Measurements from ENCODE around the gene ASIC2.

Gene ASIC2

DNA sequence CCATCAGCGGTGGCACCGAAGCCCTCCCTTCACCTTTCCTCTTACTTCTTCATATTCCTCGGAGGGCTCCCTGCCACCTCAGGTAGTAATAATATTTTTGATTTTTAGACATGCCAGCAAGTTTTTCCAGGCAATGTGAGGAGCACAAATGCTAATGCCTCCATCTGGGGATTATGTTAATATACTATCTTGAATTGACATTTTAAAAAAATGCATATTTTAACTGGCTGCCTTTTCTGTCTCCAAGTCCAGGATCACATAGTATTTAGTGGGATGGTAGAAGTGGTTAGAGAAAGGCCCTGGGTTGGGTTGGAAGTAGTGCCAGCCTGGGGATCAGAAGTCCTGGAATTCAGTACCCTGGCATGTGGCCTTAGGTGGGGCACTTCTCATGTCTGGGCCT, 154.5 kb downstream of the ASIC2 start:
- H3K4me1 Mint-ChIP-seq (ENCODE audit: low read depth in 2 of 2), result no peaks in the 10 kb centered on the region
- no peak overlapping the region for H3K4me3 Mint-ChIP-seq
- H3K27me3 Mint-ChIP-seq, result peaks cover 31 to 65% of the 10 kb centered on the region in 2 donors
- H3K36me3 Mint-ChIP-seq (ENCODE audit: insufficient read depth), result no peaks in the 10 kb centered on the region
- no peaks in the 10 kb centered on the region for H3K9me3 Mint-ChIP-seq
- ATAC-seq (replicated peaks) (no peak), DNase-seq (no peak)
- H3K27ac Mint-ChIP-seq, result no peak overlapping the region

DNA sequence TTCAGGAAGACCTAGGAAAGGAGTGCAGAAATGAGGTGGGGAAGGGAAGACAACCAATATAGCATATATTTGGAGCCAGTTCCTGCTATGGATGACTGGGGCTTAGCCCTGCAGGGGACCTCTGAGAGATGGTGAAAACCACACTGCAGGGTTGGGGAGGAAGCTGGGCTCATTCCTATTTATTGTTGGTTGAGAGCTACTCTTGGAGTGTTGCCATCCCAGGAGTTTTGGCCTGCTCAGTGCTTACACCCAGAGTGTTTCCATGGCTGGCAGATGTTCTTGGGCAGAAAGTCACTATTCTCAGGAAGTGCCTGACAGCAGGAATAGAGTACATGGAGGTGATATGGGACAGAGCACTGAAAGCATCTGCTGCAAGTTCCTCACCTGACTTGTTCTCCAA, 155.7 kb downstream of the ASIC2 start:
- H3K4me1 Mint-ChIP-seq (ENCODE audit: low read depth in 2 of 2), result no peaks in the 10 kb centered on the region
- H3K4me3 Mint-ChIP-seq, result no peak overlapping the region
- no peaks in the 10 kb centered on the region for H3K9me3 Mint-ChIP-seq
- no peaks in the 10 kb centered on the region for H3K36me3 Mint-ChIP-seq (ENCODE audit: insufficient read depth)
- H3K27ac Mint-ChIP-seq, result no peak overlapping the region
- ATAC-seq (replicated peaks) (no peak), DNase-seq (no peak)
- peaks cover 42 to 76% of the 10 kb centered on the region in 2 donors for H3K27me3 Mint-ChIP-seq

DNA sequence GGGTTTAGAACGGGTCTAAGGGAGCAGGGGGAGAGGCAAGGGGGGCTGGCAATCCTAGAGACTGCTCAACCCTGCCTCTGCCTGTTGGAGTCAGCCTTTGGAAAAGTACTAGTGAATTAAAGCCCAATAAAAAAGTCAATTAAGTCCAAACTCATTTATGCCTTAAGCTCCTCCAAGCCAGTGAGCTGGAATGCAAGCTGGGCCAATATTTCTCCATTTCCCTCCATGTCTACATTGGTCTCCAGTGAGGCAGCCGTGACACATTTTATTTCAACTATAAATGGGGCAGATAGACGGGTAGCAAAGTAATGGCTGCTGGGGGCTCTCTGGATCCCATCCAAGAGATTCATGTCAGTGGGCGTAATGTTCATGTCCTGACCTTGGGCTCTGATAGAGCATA, 157.4 kb downstream of the ASIC2 start:
- Mint-ChIP-seq H3K27ac (no peak overlapping the region), H3K36me3 (ENCODE audit: insufficient read depth) (no peaks in the 10 kb centered on the region), H3K4me1 (ENCODE audit: low read depth in 2 of 2) (no peaks in the 10 kb centered on the region), H3K27me3 (peaks cover 47 to 86% of the 10 kb centered on the region in 2 donors), H3K4me3 (no peak overlapping the region), H3K9me3 (no peaks in the 10 kb centered on the region)
- DNase-seq (no peak), ATAC-seq (replicated peaks) (no peak)

DNA sequence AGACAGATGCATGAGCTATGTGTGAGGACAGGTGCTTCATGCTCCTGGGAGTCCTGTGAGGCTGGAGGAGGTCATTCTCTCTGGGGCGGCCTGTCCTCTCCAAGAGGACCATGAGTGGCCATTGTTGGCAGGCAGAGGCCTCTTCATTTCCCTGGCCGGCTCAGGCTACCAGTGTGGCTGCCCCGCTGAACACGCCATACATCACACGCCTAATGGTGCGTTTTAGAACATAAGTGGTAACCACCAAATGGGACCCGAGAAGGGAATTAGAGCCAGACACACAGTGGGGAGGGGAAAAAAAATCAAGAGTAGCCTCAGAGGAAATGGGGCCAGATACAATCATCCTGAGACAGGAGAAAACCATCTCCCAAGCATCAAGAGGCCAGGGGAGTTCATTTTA, 161.5 kb downstream of the ASIC2 start:
- no peak for ATAC-seq (replicated peaks)
- H3K27me3 Mint-ChIP-seq, result peaks cover 41 to 80% of the 10 kb centered on the region in 2 donors
- no peaks in the 10 kb centered on the region for H3K4me1 Mint-ChIP-seq (ENCODE audit: low read depth in 2 of 2)
- H3K27ac Mint-ChIP-seq, result no peak overlapping the region
- no peak for DNase-seq
- no peaks in the 10 kb centered on the region for H3K9me3 Mint-ChIP-seq
- no peaks in the 10 kb centered on the region for H3K36me3 Mint-ChIP-seq (ENCODE audit: insufficient read depth)
- no peak overlapping the region for H3K4me3 Mint-ChIP-seq

DNA sequence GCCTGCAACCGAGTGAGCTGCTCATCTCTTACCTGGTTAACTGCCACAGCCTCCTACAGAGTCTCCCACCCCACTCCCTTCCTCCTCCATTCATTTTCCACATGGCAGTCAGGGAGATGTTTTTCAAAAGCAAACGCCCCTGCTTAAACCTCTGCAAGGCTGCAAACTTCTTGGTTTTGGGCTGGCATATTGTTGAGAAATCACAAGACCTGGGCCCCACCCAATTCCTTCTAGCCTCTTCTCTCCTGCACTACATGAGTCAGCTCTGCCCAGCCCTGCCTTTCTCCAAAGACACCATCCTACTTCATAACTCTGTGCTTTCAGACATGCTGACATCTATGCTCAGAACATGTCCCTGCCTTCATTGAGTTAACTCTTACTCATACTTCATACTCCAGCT, 165.4 kb downstream of the ASIC2 start:
- H3K27me3 Mint-ChIP-seq, result peaks cover 32 to 85% of the 10 kb centered on the region in 2 donors
- ATAC-seq (replicated peaks), result no peak
- H3K9me3 Mint-ChIP-seq, result no peaks in the 10 kb centered on the region
- no peaks in the 10 kb centered on the region for H3K4me1 Mint-ChIP-seq (ENCODE audit: low read depth in 2 of 2)
- DNase-seq, result no peak
- no peak overlapping the region for H3K4me3 Mint-ChIP-seq
- no peaks in the 10 kb centered on the region for H3K36me3 Mint-ChIP-seq (ENCODE audit: insufficient read depth)
- H3K27ac Mint-ChIP-seq, result no peak overlapping the region

DNA sequence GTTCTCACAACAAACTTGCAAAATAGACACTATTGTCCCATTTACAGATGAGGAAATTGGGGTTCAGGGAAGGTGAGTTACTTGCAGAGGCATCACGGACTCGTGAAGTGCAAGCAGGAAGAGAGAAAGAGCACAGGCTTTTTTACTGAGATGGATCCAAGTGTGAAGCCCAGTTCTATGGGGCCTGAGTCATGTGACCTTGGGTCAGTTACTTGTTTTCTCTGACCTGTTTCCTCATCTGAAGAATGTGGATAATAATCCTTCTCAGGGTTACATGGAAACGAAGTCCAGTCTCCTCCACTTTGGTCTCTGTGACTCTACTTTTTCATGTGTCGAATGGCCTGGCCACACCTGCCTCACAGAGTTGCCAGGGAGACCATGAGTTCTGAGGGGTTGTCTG, 167.0 kb downstream of the ASIC2 start:
- no peaks in the 10 kb centered on the region for H3K36me3 Mint-ChIP-seq (ENCODE audit: insufficient read depth)
- no peaks in the 10 kb centered on the region for H3K4me1 Mint-ChIP-seq (ENCODE audit: low read depth in 2 of 2)
- no peak overlapping the region for H3K27ac Mint-ChIP-seq
- no peak for DNase-seq
- peaks cover 42 to 91% of the 10 kb centered on the region in 2 donors for H3K27me3 Mint-ChIP-seq
- ATAC-seq (replicated peaks), result no peak
- H3K4me3 Mint-ChIP-seq, result no peak overlapping the region
- H3K9me3 Mint-ChIP-seq, result no peaks in the 10 kb centered on the region

DNA sequence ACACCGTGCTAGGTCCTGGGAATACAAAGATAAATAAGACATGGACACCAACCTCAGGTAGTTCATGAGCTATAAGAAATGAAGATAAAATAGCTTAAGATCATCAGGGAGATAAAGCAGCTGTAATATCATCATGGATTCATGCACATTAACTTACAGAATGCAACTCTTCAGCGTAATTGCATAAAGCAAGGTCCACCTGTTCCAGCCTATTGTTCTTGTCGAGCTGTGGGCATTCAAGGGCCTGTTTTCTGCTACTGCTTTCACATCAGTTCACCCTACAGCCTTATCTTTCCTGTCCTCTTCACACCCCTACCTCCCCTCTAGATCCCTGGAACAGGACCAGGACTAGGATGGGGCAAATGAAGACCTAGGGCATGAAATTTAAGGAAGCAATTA, 167.5 kb downstream of the ASIC2 start:
- Mint-ChIP-seq H3K27ac (no peak overlapping the region), H3K36me3 (ENCODE audit: insufficient read depth) (no peaks in the 10 kb centered on the region), H3K9me3 (no peaks in the 10 kb centered on the region), H3K4me1 (ENCODE audit: low read depth in 2 of 2) (no peaks in the 10 kb centered on the region), H3K4me3 (no peak overlapping the region), H3K27me3 (peaks cover 42 to 91% of the 10 kb centered on the region in 2 donors)
- ATAC-seq (replicated peaks) (no peak), DNase-seq (no peak)

DNA sequence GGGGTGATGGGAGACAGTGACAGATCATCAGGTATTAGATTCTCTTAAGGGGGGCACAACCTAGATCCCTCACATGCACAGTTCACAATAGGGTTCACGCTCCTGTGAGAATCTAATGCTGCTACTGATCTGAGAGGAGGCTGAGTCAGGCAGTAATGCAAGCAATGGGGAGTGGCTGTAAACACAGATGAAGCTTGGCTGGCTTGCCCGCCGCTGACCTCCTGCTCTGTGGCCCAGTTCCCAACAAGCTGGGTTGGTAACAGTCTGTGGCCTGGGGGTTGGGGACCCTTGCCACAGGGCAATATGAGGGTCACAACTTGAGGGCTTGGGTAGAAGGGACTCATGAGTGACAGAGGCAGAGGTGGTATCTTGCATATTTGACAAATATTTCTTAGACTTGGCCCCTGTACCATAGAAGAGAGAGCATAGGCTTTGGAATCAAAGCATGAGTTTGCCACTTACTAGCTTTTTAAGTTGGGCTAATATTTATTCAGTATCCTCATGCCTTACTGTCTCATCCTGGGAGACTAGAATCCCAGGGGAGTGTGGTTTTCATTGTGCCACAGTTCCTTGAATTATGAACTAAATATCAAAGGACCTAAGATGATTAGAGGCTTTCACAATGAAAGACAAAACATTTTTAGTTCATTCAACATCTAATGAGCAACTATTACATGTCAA, 168.1 kb downstream of the ASIC2 start:
- Mint-ChIP-seq H3K27me3 (peaks cover 42 to 91% of the 10 kb centered on the region in 2 donors), H3K4me1 (ENCODE audit: low read depth in 2 of 2) (no peaks in the 10 kb centered on the region), H3K27ac (no peak overlapping the region), H3K9me3 (no peaks in the 10 kb centered on the region), H3K36me3 (ENCODE audit: insufficient read depth) (no peaks in the 10 kb centered on the region), H3K4me3 (no peak overlapping the region)
- no peak for ATAC-seq (replicated peaks)
- no peak for DNase-seq

DNA sequence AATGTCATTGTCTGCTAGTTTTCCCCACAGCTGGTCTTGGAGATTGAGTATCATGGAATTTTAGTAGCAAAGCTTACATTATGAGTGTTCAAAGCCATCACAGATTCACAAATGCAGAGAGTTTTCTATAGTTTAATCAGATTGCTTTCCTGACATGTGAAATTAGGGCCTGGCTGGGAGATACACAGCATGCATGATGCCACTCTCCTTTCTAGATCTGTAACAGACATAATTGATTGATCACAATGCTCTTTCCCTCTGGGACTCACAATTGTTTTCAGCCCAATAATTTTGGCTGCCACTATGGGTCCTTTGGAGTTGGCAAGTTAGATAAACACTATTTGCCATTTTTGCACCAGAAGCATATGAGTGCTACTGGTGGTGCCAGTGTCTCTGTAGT, 168.9 kb downstream of the ASIC2 start:
- no peaks in the 10 kb centered on the region for H3K36me3 Mint-ChIP-seq (ENCODE audit: insufficient read depth)
- no peaks in the 10 kb centered on the region for H3K9me3 Mint-ChIP-seq
- no peaks in the 10 kb centered on the region for H3K4me1 Mint-ChIP-seq (ENCODE audit: low read depth in 2 of 2)
- H3K27ac Mint-ChIP-seq, result no peak overlapping the region
- no peak for ATAC-seq (replicated peaks)
- H3K27me3 Mint-ChIP-seq, result peaks cover 36 to 87% of the 10 kb centered on the region in 2 donors
- no peak for DNase-seq
- no peak overlapping the region for H3K4me3 Mint-ChIP-seq

DNA sequence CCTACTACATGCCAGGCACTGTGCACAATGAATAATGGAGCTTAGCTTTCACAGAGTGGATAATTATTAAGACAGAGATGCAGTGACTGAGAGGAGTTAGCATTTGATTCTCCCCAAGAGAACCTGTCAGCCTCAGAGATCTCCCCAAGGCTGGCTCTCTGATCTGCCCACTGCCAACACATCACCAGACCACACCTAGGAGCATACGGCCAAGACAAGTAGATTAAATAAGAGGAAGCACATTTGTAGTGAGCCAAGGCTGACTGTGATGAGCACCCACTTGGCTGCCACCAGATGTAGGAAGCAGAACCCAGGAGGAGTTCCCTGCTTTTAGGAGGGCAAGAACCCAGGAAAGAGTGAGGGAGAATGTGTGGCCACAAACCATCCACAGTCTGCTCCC, 171.3 kb downstream of the ASIC2 start:
- no peak overlapping the region for H3K4me3 Mint-ChIP-seq
- H3K36me3 Mint-ChIP-seq (ENCODE audit: insufficient read depth), result no peaks in the 10 kb centered on the region
- no peak overlapping the region for H3K27ac Mint-ChIP-seq
- ATAC-seq (replicated peaks) (no peak), DNase-seq (no peak)
- H3K27me3 Mint-ChIP-seq, result peaks cover 44 to 88% of the 10 kb centered on the region in 2 donors
- H3K9me3 Mint-ChIP-seq, result no peaks in the 10 kb centered on the region
- H3K4me1 Mint-ChIP-seq (ENCODE audit: low read depth in 2 of 2), result no peaks in the 10 kb centered on the region

DNA sequence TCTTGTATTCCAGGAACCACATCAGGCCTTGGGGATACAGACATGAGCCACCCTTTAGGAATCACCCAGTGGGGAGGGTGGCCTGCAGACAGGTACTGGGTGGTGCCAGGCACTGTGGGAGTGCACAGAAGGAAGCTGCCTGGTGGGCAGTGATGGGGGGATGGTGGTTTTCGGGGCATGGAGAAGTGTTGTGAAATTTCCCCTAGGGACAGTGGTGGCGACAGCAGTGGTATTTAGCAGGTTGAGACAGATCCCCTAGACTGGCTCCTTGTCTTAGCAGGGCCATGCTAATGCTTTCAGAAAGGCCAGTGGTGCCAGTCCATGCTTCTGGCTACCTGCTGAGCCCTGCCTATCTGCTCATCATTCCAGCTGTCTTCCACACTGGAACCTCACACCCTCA, 171.8 kb downstream of the ASIC2 start:
- ATAC-seq (replicated peaks) (no peak), DNase-seq (no peak)
- no peaks in the 10 kb centered on the region for H3K4me1 Mint-ChIP-seq (ENCODE audit: low read depth in 2 of 2)
- no peak overlapping the region for H3K4me3 Mint-ChIP-seq
- H3K27me3 Mint-ChIP-seq, result peaks cover 44 to 88% of the 10 kb centered on the region in 2 donors
- no peaks in the 10 kb centered on the region for H3K36me3 Mint-ChIP-seq (ENCODE audit: insufficient read depth)
- H3K9me3 Mint-ChIP-seq, result no peaks in the 10 kb centered on the region
- H3K27ac Mint-ChIP-seq, result no peak overlapping the region

DNA sequence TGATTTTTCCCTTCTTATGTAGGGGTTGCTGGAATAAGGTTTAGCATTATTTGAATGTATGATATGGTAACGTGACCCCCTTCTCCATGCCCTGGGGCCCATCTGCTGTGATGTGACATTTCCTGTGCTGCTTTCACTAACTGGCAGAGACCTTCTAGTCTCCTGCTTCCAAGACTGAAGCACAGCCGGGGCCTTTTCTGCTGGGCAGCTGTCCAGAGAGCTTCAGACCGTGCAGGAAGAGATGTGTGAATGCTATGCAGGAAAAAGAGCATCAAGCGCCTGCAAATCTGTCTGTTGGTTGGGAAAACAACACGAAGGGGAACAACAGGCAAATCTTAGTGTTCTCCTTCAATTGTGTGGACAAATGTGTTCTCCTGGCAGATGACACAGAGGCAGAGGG, 173.0 kb downstream of the ASIC2 start:
- no peaks in the 10 kb centered on the region for H3K36me3 Mint-ChIP-seq (ENCODE audit: insufficient read depth)
- H3K27ac Mint-ChIP-seq, result no peak overlapping the region
- no peaks in the 10 kb centered on the region for H3K9me3 Mint-ChIP-seq
- DNase-seq, result no peak
- no peak for ATAC-seq (replicated peaks)
- no peak overlapping the region for H3K4me3 Mint-ChIP-seq
- H3K4me1 Mint-ChIP-seq (ENCODE audit: low read depth in 2 of 2), result no peaks in the 10 kb centered on the region
- peaks cover 42 to 84% of the 10 kb centered on the region in 2 donors for H3K27me3 Mint-ChIP-seq

DNA sequence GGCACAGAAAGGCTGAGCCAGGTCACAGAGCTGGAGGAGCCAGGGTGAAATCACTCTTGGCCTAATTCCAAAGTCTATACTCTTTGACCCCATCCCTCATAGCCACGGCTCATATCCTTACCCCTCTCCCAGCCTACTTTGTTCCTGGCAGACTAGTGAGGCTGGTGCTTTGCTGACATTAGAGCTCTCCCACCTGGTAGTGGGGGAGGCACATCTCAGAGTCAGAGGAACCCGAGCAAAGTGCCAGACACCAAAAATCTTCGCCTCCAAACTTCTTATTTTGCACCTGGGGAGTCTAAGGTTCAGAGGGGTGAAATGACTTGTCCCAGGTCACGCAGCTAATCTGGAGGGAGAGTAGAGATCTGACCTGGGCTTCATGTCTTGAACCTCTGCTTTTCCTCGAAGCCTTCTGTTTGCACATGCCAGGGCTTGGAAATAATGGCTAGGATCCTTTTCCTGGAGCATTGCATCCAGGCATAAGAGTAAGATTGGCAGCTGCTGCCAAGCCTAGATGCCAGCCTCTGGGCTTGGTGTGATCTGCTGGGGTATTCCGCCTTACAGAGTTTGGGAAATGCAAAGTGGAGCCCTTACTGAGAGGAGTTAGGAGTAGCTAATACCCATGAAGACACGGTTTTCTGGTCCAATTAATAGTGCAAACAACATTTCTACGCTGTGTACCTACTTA, 174.6 kb downstream of the ASIC2 start:
- ATAC-seq (replicated peaks) (no peak), DNase-seq (no peak)
- Mint-ChIP-seq H3K4me3 (no peak overlapping the region), H3K27ac (no peak overlapping the region), H3K9me3 (no peaks in the 10 kb centered on the region), H3K36me3 (ENCODE audit: insufficient read depth) (no peaks in the 10 kb centered on the region), H3K27me3 (peaks cover 48 to 74% of the 10 kb centered on the region in 2 donors), H3K4me1 (ENCODE audit: low read depth in 2 of 2) (no peaks in the 10 kb centered on the region)

DNA sequence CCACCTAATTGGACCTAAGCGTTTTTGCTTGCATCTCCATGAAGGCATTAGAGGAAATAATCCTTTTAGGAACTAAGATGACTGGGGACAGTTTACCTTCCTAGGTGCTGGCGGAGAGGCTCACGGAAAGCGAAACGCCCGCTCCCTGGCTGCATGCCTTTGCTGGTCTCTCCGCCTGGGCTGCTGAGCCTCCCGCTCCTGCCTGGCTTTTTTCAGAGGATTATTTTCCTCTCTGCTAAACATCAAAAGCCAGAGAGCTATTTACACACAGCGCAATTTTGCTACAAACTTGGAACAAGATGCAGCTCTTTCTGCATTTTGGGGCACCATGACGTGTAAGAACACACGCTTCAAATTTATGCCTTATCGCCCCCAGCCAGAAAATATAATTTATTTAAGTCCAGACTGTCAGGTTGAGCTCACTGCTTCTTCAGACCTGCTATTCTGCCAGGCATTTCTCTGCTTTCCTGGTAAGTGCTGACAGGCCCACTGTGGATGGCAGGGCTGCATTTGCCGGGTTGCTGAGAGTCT, 177.0 kb downstream of the ASIC2 start:
- no peaks in the 10 kb centered on the region for H3K9me3 Mint-ChIP-seq
- peaks cover 52 to 71% of the 10 kb centered on the region in 2 donors for H3K27me3 Mint-ChIP-seq
- H3K4me1 Mint-ChIP-seq (ENCODE audit: low read depth in 2 of 2), result no peaks in the 10 kb centered on the region
- DNase-seq, result no peak
- H3K27ac Mint-ChIP-seq, result no peak overlapping the region
- ATAC-seq (replicated peaks), result no peak
- no peaks in the 10 kb centered on the region for H3K36me3 Mint-ChIP-seq (ENCODE audit: insufficient read depth)
- H3K4me3 Mint-ChIP-seq, result no peak overlapping the region
